GM18511 (cell line): ENCODE data around the gene RSBN1L.
A peak's percentile ranks its signal among the peaks of the same experiment; 100 is the strongest.
"Not testable (repeated sequence)": the region's sequence is repeated elsewhere in the genome, so short reads cannot be mapped to it uniquely, and the experiment has no call there.

ENCODE experiments used
- ATAC-seq: cut with Tn5 transposase; IDR thresholded peaks from one replicate; pipeline ENCODE4 v1.9.1; 2021; ENCODE audit warnings: mild to moderate bottlenecking, moderate library complexity; ENCODE audit not compliant: unreplicated experiment

RSBN1L gene

GRCh38 chr7:77765481-77765880, 69.2 kb downstream of the RSBN1L start:
- ATAC-seq: no peak

DNA sequence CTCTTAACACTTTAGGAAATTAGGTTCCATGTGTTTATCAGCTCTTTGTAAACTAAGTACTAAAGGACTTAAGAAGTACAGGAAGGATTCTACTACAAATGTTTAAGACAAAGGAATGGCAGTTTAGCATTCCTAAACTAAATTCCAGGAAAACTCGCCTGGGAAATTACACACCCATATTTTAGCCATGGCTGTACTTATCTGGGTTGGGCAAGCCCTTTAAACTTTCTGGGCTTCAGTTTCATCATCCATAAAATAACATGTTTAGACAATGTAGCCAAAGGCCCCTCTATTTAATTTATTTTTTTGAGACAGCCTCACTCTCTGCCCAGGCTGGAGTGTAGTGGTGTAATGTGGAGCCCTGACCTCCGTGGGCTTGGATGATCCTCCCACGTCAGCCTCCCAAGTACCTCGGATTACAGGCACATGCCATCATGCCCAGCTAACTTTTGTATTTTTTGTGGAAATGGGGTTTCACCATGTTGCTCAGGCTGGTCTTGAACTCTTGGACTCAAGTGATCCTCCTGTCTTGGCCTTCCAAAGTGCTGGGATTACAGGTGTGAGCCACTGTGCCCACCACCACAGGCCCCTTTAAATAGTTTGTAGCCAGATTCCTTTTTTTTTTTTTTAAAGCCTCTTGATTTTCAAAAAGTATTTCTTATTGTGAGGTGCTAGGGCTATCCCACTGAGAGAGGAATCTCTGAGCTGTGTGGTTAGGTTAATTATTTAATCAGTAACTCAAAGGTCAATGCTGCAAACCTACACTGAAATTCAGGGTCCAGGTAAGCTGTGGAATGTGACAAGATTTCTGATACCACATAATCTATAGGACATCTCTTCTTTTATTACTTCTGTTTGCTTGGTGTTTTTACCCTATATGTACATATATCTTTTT, 69.9 kb downstream of the RSBN1L start:
- peak; percentile 68 for ATAC-seq

DNA sequence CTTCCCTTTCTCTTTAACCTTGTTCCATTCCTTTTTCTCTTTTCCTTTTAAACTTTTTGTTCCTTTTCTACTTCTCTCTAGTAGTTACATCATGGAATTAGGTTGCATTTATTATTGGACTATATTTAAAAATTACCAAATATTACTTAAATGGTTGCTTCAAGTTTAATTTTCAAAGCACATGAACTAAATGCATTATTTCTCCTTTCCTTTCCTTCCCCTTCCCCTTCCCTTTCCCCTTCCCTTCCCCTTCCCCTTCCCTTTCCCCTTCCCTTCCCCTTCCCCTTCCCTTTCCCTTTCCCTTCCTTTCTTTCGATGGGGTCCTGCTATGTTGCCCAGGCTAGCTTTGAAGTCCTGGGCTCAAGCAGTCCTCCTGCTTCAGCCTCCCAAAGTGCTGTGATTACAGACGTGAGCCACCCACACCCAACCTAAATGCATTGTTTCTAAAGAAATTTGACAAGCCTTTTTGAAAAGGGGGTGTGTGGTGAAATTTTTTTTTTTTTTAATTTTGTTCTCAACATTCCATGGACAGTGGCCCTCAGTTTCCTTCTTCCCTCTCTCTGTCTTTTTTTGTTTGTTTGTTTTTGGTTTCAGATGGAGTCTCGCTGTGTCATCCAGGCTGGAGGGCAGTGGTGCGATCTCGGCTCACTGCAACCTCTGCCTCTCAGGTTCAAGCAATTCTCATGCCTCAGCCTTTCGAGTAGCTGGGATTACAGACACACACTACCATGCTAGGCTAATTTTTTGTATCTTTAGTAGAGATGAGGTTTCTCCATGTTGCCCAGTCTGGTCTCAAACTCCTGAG, 70.7 kb downstream of the RSBN1L start:
- no peak for ATAC-seq

GRCh38 chr7:77770316-77770715, 74.1 kb downstream of the RSBN1L start:
- no peak for ATAC-seq

GRCh38 chr7:77771901-77772300, 75.6 kb downstream of the RSBN1L start:
- ATAC-seq: no peak

- ATAC-seq: no peak
These were observed 82.3 kb downstream of the RSBN1L start for GRCh38 chr7:77778535-77778934.

DNA sequence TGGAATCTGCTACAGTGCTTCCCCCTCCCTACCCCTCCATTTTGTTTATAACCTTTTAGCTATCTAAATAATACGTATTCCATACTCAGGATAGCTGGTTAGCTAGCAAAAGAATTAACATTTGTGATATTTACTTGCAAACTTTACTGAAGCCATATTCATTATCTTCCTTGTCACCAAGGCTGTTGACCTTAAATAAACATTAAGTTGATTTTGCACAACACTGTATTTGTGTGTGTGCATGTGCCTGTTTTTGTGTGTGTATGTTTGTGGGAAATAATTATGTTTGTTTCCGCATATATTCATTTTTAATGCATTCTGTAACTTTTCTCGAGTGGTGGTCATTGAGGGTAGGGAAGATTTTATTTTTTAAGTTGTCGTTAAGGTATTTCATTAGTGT, 86.1 kb downstream of the RSBN1L start:
- no peak for ATAC-seq

GRCh38 chr7:77783111-77783510, 86.9 kb downstream of the RSBN1L start:
- ATAC-seq: no peak

- ATAC-seq: no peak
These were observed 87.3 kb downstream of the RSBN1L start for GRCh38 chr7:77783545-77783944.

- ATAC-seq: not testable (repeated sequence)
These were observed 88.2 kb downstream of the RSBN1L start for GRCh38 chr7:77784426-77784825.

GRCh38 chr7:77786018-77786417, 89.8 kb downstream of the RSBN1L start:
- no peak for ATAC-seq

DNA sequence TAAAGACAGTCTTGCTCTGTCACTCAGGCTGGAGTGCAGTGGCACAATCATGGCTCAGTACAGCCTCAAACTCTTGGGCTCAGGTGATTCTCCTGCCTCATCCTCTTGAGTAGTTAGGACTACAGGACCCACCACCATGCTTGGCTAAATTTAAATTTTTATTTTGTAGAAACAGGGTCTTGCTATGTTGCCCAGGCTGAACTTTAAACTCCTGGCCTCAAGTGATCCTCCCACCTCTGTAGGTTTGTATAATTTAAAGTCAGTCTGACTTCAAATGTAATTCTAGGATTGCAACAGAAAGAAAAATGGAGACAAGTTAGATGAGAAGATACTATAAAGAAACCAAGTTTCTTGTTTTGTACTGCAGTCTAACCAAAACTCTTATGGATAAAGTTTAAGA, 90.5 kb downstream of the RSBN1L start:
- no peak for ATAC-seq

DNA sequence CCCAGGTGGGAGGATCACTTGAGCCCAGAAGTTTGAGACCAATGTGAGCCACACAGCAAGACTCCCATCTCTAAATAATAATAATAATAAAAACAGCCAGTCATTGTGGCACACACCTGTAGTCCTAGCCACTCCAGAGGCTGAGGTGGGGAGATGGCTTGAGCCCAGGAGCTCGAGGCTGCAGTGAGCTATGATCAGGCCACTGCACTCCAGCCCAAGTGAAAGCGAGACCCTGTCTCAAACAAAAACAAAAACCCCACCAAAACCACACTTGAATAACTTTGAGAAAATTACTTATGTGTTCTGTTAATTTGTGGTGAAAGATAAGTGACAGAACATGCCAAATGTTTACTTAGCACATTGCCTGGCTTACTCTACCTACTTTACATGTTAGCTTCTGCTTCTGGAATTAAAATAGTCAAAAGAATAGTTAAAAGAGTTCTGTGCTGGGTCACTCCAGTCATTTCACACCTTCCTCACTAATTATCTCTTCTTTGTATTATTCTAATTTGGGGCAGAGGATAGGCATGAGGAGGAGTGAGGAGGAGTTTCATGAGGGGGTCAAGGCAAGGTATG, 92.2 kb downstream of the RSBN1L start:
- no peak for ATAC-seq

- ATAC-seq: no peak
These were observed 95.1 kb downstream of the RSBN1L start for GRCh38 chr7:77791336-77791735.

GRCh38 chr7:77791956-77792355, 95.7 kb downstream of the RSBN1L start:
- no peak for ATAC-seq

GRCh38 chr7:77794000-77794399, 97.7 kb downstream of the RSBN1L start:
- ATAC-seq: no peak

GRCh38 chr7:77796109-77796508, 99.8 kb downstream of the RSBN1L start:
- ATAC-seq: no peak

GRCh38 chr7:77796960-77797359, 100.7 kb downstream of the RSBN1L start:
- ATAC-seq: no peak

DNA sequence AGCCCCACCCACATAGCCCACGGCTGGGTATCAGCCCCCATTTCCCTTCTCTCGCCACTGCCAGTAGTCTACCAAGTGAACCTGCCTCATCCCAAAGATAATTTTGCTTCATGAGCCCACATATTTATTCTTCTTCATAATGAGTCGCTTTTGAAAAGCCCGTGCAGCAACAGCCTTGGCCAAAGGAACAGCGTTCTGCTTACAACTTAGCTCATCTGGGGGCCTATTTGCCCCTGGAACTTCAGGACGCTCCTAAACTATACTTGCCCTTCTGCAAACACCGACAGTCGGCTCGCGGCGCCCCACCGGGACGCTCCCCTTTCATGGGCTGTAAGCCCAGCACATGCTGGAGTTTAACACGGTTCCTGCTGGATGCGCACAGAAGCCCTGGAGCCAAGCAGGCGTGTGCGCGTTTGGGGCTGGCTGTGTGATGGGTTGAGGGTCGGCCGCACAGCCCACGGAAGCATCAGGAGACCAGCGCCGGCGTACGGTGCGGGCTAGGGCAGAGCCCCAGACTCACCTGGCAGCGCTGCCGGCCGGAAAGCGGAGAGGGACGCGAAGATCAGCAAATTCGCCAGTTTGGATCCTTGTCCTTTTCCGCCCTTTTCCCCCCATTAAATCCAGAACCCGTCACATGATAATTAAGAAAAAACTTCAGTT, 101.6 kb downstream of the RSBN1L start:
- ATAC-seq: peak; percentile 38

GRCh38 chr7:77798394-77799077, 102.3 kb downstream of the RSBN1L start, which contains the start of the genes PHTF2 and TMEM60:
Gene PHTF2, plus strand, starts transcription at chr7:77798773.
Gene TMEM60, minus strand, starts transcription at chr7:77798434. Its CDS starts 4,061 bp downstream, at chr7:77794373.
- peak; percentile 91 for ATAC-seq
